Karpas-422 (cell line): Measurements from ENCODE around the gene RFC2. TPM values are rescaled to one million over a fixed set of nuclear protein-coding genes. Genes with fewer than 3 reads are reported as not detected.
A peak's percentile ranks its signal among the peaks of the same experiment; 100 is the strongest.

Experiments used
- DNase-seq: peaks from one replicate; pipeline ENCODE4 v3.0.0-alpha.2; 2015
- H2AFZ ChIP-seq: fragments of 200-600 bp; sonication (generic); 2 replicates; pipeline ENCODE4 v1.6.1; 2014; ENCODE audit warnings: antibody characterized with exemption, low read length, mixed read lengths
- H3K27ac ChIP-seq: fragments of 200-600 bp; sonication (generic); 2 replicates; pipeline ENCODE4 v1.5.1; 2014; ENCODE audit warnings: mild to moderate bottlenecking, low read length, moderate library complexity
- H3K27me3 ChIP-seq: fragments of 200-600 bp; sonication (generic); 2 replicates; pipeline ENCODE4 v1.6.1; 2014; ENCODE audit warnings: low read length, mixed read lengths
- H3K36me3 ChIP-seq: fragments of 200-600 bp; sonication (generic); 2 replicates; pipeline ENCODE4 v1.6.1; 2014; ENCODE audit warnings: low read length, mixed read lengths; ENCODE audit not compliant: insufficient read depth
- H3K4me1 ChIP-seq: fragments of 200-600 bp; sonication (generic); 2 replicates; pipeline ENCODE4 v1.6.1; 2014; ENCODE audit warnings: mild to moderate bottlenecking, low read length, mixed read lengths
- H3K4me2 ChIP-seq: fragments of 200-600 bp; sonication (generic); 2 replicates; pipeline ENCODE4 v1.6.1; 2014; ENCODE audit warnings: low read length, low read depth, mild to moderate bottlenecking; ENCODE audit not compliant: poor library complexity, severe bottlenecking
- H3K4me3 ChIP-seq: fragments of 200-600 bp; sonication (generic); 2 replicates; pipeline ENCODE4 v1.5.1; 2014; ENCODE audit warnings: mild to moderate bottlenecking, antibody characterized with exemption, low read length, mixed read lengths
- H3K79me2 ChIP-seq: fragments of 200-600 bp; sonication (generic); 2 replicates; pipeline ENCODE4 v1.6.1; 2014; ENCODE audit warnings: mild to moderate bottlenecking, low read length, mixed read lengths
- H3K9ac ChIP-seq: fragments of 200-600 bp; sonication (generic); 2 replicates; pipeline ENCODE4 v1.6.0; 2014; ENCODE audit warnings: low read length
- H3K9me2 ChIP-seq: fragments of 200-600 bp; sonication (generic), shearing (Covaris generic); replicated peaks from 2 replicates; pipeline ENCODE4 v1.6.0; 2014; ENCODE audit warnings: mild to moderate bottlenecking, low read length, moderate library complexity; ENCODE audit not compliant: insufficient read depth
- H3K9me3 ChIP-seq: fragments of 300-700, 200-600 bp; sonication (generic); 2 replicates; pipeline ENCODE4 v1.6.1; 2014; ENCODE audit warnings: low read length, mixed read lengths
- H4K20me1 ChIP-seq: fragments of 200-600 bp; sonication (generic); 2 replicates; pipeline ENCODE4 v1.6.1; 2014; ENCODE audit warnings: mild to moderate bottlenecking, antibody characterized with exemption, low read length, low read depth; ENCODE audit not compliant: insufficient read depth
- total RNA-seq: library from RNA; depleted of rRNA; stranded (reverse); fragments of >200 nt; shearing (Covaris generic); gene quantifications from 2 replicates; pipeline ENCODE4 v1.2.3, GENCODE V29; 2014; ENCODE audit warnings: low replicate concordance; rRNA removed

The RFC2 gene
- 18.9 and 27.3 TPM in 2 replicates for total RNA-seq

GRCh38 chr7:74254129-74254857 lies at the start of gene RFC2:
Gene RFC2, minus strand, starts transcription at chr7:74254399. Its CDS starts 16 bp downstream, at chr7:74254383.
- peak within 1 kb of the TSS; percentile 92 for H3K9ac ChIP-seq
- peak within 1 kb of the TSS; percentile 63 for H3K27ac ChIP-seq
- no peaks in the 10 kb centered on the region for H4K20me1 ChIP-seq
- no peaks in the 10 kb centered on the region for H3K27me3 ChIP-seq
- peaks cover 15% of the 10 kb centered on the region for H3K36me3 ChIP-seq
- peaks cover 25% of the 10 kb centered on the region for H3K4me1 ChIP-seq
- H3K79me2 ChIP-seq, result peaks cover 24% of the 10 kb centered on the region
- H3K4me2 ChIP-seq, result peak within 1 kb of the TSS; percentile 81
- DNase-seq, result peak; percentile 99
- H3K9me3 ChIP-seq, result no peaks in the 10 kb centered on the region
- H3K9me2 ChIP-seq, result no peaks in the 10 kb centered on the region
- H3K4me3 ChIP-seq, result peak within 1 kb of the TSS; percentile 88
- H2AFZ ChIP-seq, result peak within 1 kb of the TSS; percentile 89

- Histone ChIP-seq H3K36me3 (no peaks in the 10 kb centered on the region), H3K4me1 (no peaks in the 10 kb centered on the region), H3K9me2 (no peaks in the 10 kb centered on the region), H4K20me1 (no peaks in the 10 kb centered on the region), H3K9me3 (no peaks in the 10 kb centered on the region), H3K27ac (no peak overlapping the region), H3K79me2 (no peaks in the 10 kb centered on the region), H2AFZ (no peak overlapping the region), H3K4me2 (no peak overlapping the region), H3K9ac (no peak overlapping the region), H3K27me3 (no peaks in the 10 kb centered on the region), H3K4me3 (no peak overlapping the region)
- DNase-seq, result no peak
Observed at GRCh38 chr7:74302745-74303221, 48.6 kb upstream of the RFC2 start.

- no peak overlapping the region for H3K4me2 ChIP-seq
- no peak overlapping the region for H2AFZ ChIP-seq
- DNase-seq, result no peak
- H3K9me2 ChIP-seq, result no peaks in the 10 kb centered on the region
- H3K9ac ChIP-seq, result no peak overlapping the region
- no peaks in the 10 kb centered on the region for H4K20me1 ChIP-seq
- H3K9me3 ChIP-seq, result no peaks in the 10 kb centered on the region
- H3K4me3 ChIP-seq, result no peak overlapping the region
- no peaks in the 10 kb centered on the region for H3K79me2 ChIP-seq
- no peak overlapping the region for H3K27ac ChIP-seq
- no peaks in the 10 kb centered on the region for H3K27me3 ChIP-seq
- no peaks in the 10 kb centered on the region for H3K4me1 ChIP-seq
- H3K36me3 ChIP-seq, result no peaks in the 10 kb centered on the region
Observed at GRCh38 chr7:74300926-74301325, 46.7 kb upstream of the RFC2 start.

GRCh38 chr7:74299401-74299800 lies 45.2 kb upstream of the RFC2 start:
- Histone ChIP-seq H3K9me2 (no peaks in the 10 kb centered on the region), H3K36me3 (no peaks in the 10 kb centered on the region), H3K4me1 (no peaks in the 10 kb centered on the region), H3K27me3 (no peaks in the 10 kb centered on the region), H3K79me2 (no peaks in the 10 kb centered on the region), H3K9me3 (no peaks in the 10 kb centered on the region), H3K9ac (no peak overlapping the region), H4K20me1 (no peaks in the 10 kb centered on the region), H3K27ac (no peak overlapping the region), H3K4me2 (no peak overlapping the region), H2AFZ (no peak overlapping the region), H3K4me3 (no peak overlapping the region)
- no peak for DNase-seq

GRCh38 chr7:74297516-74298233 lies 43.5 kb upstream of the RFC2 start:
- Histone ChIP-seq H3K4me2 (no peak overlapping the region), H3K27ac (no peak overlapping the region), H3K79me2 (no peaks in the 10 kb centered on the region), H3K9ac (no peak overlapping the region), H3K4me1 (no peaks in the 10 kb centered on the region), H4K20me1 (0 out of 2 replicates have a peak, but pooled peaks cover 2% of the 10 kb centered on the region), H3K27me3 (no peaks in the 10 kb centered on the region), H3K9me2 (no peaks in the 10 kb centered on the region), H3K9me3 (no peaks in the 10 kb centered on the region), H3K4me3 (no peak overlapping the region), H2AFZ (no peak overlapping the region), H3K36me3 (no peaks in the 10 kb centered on the region)
- no peak for DNase-seq

- no peak overlapping the region for H3K4me3 ChIP-seq
- DNase-seq, result no peak
- no peaks in the 10 kb centered on the region for H3K9me3 ChIP-seq
- H3K4me1 ChIP-seq, result peaks cover 3% of the 10 kb centered on the region; the same call in 1 of the 2 replicates
- no peak overlapping the region for H3K27ac ChIP-seq
- H3K9me2 ChIP-seq, result no peaks in the 10 kb centered on the region
- H3K27me3 ChIP-seq, result no peaks in the 10 kb centered on the region
- no peaks in the 10 kb centered on the region for H3K36me3 ChIP-seq
- H3K79me2 ChIP-seq, result no peaks in the 10 kb centered on the region
- no peak overlapping the region for H2AFZ ChIP-seq
- H3K9ac ChIP-seq, result no peak overlapping the region
- 0 out of 2 replicates have a peak, but pooled peaks cover 9% of the 10 kb centered on the region for H4K20me1 ChIP-seq
- no peak overlapping the region for H3K4me2 ChIP-seq
Observed at GRCh38 chr7:74294191-74294998, 40.2 kb upstream of the RFC2 start.

GRCh38 chr7:74293577-74293908 lies 39.3 kb upstream of the RFC2 start:
- Histone ChIP-seq H3K79me2 (no peaks in the 10 kb centered on the region), H3K4me1 (peaks cover 3% of the 10 kb centered on the region; the same call in 1 of the 2 replicates), H2AFZ (no peak overlapping the region), H3K4me3 (no peak overlapping the region), H3K9ac (no peak overlapping the region), H3K9me2 (no peaks in the 10 kb centered on the region), H3K36me3 (no peaks in the 10 kb centered on the region), H3K4me2 (no peak overlapping the region), H4K20me1 (0 out of 2 replicates have a peak, but pooled peaks cover 9% of the 10 kb centered on the region), H3K9me3 (no peaks in the 10 kb centered on the region), H3K27me3 (no peaks in the 10 kb centered on the region), H3K27ac (no peak overlapping the region)
- no peak for DNase-seq
